ENCODE data around the gene PCNT. TPM values are rescaled to one million over a fixed set of nuclear protein-coding genes. Genes with fewer than 3 reads are reported as not detected.
"Not testable (repeated sequence)": the region's sequence is repeated elsewhere in the genome, so short reads cannot be mapped to it uniquely, and the experiment has no call there.

Gene PCNT
- total RNA-seq, 1 donor from 2014 or later, result 21.0 TPM

DNA sequence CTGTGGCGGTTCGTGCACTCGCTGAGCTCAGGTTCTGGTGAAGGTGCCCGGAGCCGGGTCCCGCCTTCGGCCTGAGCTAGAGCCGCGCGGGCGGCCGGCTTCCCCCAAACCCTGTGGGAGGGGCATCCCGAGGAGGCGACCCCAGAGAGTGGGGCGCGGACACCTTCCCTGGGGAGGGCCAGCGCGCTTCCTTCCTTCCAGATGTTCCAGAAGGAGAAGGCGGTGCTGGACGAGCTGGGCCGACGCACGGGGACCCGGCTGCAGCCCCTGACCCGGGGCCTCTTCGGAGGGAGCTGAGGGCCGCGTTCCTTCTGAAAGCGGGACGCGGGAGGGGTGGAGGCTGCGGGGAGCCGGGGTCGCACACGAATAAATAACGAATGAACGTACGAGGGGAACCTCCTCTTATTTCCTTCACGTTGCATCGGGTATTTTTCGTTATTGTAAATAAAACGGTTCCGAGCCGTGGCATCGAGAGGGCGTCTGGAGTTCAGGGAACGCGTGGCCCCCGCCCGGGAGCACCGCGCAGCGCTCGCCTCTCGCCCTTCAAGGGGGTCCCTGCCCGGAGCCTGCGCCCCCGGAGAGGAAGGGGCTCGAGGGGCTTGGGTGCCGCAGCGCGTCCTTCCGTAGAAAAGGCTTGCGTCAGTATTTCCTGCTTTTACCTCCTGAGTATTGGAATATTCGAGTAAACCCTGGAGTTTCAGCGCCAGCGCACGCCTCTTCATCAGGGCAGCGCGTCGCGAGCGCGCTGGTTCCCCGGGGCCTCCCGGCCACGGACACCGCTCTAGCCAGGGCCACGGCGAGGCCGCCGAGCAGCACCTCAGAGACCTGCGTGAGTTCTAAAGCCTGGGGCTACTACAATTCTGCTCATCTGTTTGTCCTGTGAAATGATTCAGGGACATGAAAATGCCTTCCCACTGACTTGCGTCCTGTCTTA lies 26.4 kb upstream of the PCNT start:
- no peak for DNase-seq (ENCODE audit: low spot score)
- intact Hi-C loops (cut with DNase I), result loop anchor here (1.0 kb wide), 1 partner anchor 11 kb away; the partner anchor contains the start of gene YBEY

DNA sequence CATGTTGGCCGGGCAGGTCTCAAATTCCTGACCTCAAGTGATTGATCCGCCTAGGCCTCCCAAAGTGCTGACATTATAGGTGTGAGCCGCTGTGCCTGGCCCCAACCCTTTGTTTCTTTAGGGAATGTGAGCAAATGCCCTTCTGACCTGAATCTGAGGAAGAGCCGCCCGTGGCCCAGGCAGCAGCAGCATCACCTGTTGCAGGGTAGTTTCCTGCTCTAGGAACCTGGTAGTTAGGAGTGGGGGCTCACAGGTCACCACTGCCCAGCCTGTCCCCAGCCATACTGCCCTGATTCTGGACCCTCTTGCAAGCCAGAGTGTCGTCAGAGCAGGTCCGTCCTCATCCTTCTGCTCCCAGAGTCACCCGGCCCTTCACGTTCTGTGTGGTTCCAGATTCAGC lies 24.8 kb upstream of the PCNT start:
- DNase-seq (ENCODE audit: low spot score), result no peak
- intact Hi-C loops (cut with DNase I), result no loop called here

DNA sequence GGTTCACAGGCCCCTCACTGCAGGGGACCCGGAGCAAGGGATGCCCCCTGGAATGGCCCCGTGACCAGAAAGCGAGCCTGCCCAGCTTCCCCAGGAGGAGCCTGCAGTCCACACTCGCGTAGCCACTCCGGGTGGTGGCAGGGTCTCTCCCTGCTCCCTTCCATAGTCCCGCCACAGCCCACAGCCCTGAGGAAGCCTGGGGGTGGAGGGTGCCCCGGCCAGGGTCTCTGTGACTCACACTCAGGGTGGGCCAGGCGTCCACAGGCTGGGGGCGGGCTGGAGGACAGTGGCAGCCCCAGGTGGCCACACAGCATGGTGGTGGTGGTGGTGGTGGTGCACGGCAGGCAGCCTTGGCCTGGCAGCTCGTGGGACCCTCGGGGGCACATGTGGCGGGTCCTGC lies 22.2 kb upstream of the PCNT start:
- no peak for DNase-seq (ENCODE audit: low spot score)
- intact Hi-C loops (cut with DNase I), result no loop called here

DNA sequence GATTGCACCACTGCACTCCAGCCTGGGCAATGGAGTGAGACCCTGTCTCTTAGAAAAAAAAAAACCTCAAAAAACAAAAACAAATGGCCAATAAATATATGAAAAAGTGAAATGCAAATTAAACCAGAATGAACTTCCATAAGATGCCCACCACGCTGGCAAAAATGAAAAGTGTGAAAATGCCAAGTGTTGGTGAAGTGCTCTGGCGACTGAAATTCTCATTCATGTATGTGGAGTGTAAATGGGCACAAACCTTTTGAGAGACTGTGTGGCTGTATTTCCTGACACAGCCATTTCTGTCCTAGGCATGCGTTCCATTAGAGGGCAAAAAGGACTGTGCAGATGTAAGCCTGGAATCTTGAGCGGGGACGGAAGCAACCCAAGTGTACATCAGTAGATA lies 19.5 kb upstream of the PCNT start:
- intact Hi-C loops (cut with DNase I), result no loop called here
- no peak for DNase-seq (ENCODE audit: low spot score)

DNA sequence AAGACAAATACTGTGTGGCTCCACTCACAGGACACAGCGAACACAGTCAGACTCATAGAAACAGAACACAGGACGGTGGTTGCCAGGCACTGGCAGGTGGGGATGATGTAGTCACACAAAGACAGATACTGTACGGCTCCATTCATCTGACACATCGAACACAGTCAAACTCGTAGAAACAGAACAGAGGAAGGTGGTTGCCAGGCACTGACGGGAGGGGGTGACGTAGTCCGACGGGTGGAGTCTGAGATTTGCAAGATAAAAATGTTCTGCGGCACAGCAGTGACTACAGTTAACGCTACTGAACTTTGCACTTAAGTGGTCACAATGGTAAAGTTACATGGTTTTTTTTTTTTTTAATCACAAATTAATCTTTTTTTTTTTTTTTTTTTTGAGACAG lies 19.0 kb upstream of the PCNT start:
- intact Hi-C loops (cut with DNase I), result no loop called here
- no peak for DNase-seq (ENCODE audit: low spot score)

DNA sequence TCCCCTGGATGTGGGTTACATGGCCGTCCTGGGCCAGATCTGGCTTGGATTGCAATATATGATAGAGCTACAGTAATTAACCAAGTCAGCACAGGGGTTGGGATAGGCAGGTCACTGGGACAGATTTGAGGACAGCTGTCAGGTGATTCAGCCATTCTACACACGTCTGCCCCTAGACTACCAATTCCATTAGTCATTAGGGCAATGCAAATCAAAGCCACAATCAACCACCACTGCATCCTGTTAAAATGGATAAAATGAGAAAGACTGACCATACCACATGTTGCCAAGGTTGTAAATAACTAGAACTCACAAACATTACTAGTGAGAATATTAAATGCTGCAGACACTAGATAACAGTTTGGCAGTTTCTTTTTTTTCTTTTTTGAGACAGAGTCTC lies 16.3 kb upstream of the PCNT start:
- intact Hi-C loops (cut with DNase I), result no loop called here

DNA sequence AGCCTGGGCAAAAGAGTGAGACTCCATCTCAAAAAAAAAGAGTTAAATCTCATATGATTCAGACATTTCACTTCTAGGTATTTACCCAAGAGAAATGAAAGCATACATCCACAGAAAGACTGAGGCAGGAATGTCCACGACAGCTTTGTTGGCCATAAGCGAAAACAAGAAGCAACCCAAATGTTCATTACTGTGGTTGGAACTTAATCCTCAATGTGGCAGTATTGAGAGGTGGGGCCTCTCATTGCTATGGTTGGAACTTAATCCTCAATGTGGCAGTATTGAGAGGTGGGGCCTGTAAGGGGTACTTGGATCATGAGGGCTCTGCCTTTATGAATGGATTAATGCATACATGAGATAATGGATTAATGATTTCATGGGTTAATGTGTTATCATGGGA lies 15.5 kb upstream of the PCNT start:
- no peak for DNase-seq (ENCODE audit: low spot score)
- intact Hi-C loops (cut with DNase I), result no loop called here

More for the DNA sequence above, 16.3 kb upstream of the PCNT start:
- DNase-seq (ENCODE audit: low spot score), result no peak

DNA sequence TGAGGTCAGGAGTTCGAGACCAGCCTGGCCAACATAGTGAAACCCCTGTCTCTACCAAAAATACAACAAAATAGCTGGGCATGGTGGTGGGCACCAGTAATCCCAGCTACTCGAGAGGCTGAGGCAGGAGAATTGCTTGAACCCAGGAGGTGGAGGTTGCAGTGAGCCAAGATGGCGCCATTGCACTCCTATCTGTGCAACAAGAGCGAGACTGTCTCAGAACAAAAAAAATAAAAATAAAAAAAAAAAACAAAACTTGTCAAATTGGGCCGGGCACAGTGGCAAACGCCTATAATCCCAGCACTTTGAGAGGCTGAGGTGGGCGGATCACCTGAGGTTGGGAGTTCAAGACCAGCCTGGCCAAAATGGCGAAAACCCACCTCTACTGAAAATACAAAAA lies 13.7 kb upstream of the PCNT start:
- DNase-seq (ENCODE audit: low spot score); intact Hi-C loops (cut with DNase I): not testable (repeated sequence)

DNA sequence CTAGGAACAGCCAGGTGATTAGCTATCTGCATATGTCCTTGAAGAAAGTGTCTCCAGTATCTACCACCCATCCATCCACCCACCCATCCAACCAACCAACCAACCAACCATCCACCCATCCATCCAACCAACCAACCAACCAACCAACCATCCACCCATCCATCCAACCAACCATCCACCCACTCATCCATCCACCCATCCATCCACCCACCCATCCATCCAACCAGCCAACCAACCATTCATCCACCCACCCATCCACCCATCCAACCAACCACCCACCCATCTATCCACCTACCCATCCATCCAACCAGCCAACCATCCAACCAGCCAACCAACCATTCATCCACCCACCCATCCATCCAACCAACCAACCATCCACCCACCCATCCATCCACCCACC lies 12.4 kb upstream of the PCNT start:
- intact Hi-C loops (cut with DNase I), result no loop called here
- DNase-seq (ENCODE audit: low spot score), result no peak

DNA sequence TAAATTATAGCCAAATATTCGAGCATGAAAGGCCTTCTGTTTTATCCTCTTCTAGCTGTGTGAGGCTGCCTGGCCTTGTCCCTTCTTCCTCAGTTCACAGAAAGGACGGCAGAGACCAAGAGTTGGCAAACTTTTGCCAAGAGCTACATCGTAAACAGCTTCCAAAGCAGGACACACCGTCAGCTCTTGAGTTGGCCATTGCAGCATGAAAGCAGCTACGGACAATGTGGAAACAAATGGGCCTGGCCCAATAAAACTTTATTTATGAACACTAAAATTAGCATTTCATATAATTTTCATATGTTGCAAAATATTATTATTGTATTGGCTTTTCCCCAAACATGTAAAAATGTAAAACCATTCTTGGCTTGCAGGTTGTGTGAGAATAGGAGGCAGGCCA lies 11.0 kb upstream of the PCNT start:
- no peak for DNase-seq (ENCODE audit: low spot score)
- intact Hi-C loops (cut with DNase I), result no loop called here

DNA sequence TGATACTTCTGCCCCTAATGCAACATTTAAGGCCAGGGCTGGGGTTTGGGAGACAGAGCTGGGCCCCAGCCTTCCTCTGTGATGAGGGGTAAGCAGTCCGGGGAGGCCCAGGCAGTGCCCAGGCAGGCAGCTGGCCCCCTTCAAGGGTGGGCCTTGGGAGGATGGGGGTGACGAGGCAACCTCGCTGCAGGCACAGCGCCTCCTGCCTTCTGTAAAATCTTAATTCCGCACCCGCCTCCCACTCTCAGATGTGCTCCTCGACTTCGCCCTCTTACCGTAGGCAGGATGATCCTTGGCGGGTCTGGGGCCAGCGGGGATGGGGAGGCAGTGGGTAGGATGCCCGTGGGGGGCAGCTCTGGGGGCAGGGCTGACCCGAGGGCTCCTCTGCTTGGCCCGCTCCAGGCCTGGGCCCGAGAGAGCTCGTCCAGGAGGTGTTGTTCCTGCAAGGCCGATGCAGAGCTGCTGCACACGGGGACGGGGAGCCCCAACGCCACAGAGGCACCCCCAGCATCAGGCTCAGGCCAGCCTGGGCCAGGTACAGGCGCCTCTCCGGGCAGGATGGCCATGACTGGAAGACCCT lies 9.4 kb upstream of the PCNT start:
- intact Hi-C loops (cut with DNase I), result no loop called here
- no peak for DNase-seq (ENCODE audit: low spot score)

DNA sequence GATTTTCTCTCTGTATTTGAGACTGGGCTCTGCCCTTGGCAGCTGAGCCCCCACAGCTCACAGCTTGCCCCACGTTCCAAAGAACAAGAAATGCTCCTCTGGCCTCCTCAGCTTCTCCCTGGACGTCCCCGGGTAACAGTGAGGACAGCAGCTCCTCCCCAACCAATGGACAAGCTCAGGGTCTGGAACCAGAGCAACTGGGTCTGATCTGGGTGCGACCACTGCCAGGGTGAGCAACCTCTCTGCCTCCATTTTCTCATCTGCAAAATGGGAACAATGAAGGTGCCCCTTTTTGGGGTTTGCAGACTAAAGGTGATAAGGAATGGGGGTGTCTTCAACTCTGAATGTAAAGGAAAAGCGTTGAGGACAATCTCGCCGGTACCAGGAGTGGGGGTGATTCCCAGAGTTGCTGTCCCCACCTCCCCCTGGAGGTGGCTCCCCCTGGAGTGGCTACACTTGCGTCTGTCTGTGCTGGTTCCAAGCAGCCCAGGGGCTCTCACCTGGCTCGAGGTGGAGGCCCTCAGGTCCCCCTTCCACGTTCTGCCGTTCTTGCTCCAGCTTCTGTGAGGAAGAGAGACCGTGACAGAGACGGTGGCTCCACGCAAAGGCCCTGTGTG lies 7.1 kb upstream of the PCNT start:
- no peak for DNase-seq (ENCODE audit: low spot score)
- intact Hi-C loops (cut with DNase I), result no loop called here

DNA sequence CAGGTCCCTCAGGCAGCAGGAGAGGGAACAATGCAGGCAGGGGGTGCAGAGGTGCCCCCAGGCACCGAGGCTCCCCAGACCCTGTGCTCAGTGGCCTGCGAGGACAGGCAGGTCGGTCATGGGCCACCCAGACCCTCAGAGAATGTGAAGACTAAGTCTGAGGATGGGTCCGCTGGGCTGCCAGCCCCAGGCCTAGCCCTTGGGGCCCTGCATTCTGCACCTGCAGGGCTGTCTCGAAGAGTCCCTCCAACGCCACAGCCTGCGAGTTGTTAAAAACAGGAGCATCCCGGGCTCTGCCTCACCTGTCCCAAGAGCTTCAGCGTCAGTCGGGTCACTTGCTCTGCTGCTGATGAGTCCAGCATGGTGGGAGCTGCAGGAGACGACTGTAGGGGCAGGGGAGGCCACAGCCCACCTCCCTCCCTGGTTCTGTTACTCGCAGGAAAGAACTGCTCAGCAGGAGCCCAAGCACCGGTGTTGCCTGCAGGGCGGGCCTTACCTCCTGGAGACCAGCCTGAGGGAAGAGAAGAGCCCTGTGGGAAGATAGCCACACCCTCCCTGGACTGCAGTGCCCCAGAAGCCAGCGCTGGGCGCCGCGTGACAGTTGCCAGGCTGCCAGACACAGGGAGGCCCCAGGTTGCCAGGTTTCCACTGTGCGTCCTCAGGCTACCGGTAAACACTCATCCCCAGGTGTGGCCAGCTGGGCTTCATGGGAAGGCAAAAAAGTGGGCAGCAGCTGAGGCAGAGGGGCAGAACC lies 6.1 kb upstream of the PCNT start:
- no peak for DNase-seq (ENCODE audit: low spot score)
- intact Hi-C loops (cut with DNase I), result no loop called here

DNA sequence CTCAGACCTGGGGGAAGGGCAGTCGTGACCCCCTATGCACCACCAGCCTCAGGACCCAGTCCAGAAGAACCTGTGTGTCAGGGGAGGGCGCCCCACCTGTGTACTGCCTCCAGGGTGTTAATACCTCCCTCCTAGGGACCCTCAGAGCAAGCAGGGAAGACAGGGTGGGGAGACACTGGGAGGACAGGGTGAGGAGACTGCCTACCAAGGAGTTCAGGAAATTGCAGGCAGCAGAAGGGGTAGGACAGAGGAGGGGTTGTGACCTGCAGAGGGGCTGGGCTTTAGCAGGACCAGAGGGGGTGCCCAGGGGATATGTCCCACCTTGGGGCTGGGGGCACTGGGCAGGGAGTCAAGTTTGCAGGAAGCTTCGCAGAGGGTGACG lies 5.5 kb upstream of the PCNT start:
- intact Hi-C loops (cut with DNase I), result no loop called here

DNA sequence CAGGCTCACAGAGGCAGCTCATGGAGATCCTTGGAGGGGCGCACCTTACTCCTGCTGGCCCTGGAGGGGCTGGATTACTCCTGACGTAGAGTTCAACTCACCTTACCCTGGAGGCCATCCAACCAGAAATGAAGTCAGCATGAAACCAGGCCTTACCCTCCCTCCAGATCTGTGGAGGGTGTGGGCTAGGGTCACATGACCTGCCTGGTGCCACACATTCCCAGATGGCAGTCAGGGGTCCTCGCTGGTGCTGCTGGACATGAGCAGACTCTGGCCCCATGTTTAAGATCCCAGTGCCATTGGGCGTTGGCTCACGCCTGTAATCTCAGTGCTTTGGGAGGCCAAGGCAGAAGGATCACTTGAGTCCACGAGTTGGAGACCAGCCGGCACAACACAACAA lies 4.8 kb upstream of the PCNT start:
- DNase-seq (ENCODE audit: low spot score), result no peak
- intact Hi-C loops (cut with DNase I), result no loop called here

More for the DNA sequence above, 5.5 kb upstream of the PCNT start:
- no peak for DNase-seq (ENCODE audit: low spot score)

DNA sequence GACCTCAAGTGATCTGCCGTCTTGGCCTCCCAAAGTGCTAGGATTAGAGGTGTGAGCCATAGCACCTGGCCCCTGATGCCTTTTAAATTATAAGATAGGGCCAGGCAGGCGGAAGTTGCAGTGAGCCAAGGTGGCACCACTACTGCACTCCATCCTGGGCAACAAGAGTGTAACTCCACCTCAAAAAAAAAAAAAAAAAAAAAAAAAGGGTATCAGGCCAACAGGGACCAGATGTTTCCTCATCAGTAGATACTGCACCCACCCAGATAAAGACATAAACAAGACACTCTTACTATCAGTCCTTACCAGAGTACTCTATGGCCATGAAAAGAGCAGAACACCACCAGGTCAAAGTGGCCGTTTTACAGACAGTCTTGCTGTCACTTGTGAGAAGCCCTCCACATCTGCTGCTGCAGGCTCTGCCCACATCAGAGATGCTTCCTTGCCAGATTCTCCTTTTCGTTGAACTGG lies 3.6 kb upstream of the PCNT start:
- no peak for DNase-seq (ENCODE audit: low spot score)
- intact Hi-C loops (cut with DNase I), result loop anchor here (10.0 kb wide), 1 partner anchor 346 kb away; no protein-coding TSS in a partner anchor

DNA sequence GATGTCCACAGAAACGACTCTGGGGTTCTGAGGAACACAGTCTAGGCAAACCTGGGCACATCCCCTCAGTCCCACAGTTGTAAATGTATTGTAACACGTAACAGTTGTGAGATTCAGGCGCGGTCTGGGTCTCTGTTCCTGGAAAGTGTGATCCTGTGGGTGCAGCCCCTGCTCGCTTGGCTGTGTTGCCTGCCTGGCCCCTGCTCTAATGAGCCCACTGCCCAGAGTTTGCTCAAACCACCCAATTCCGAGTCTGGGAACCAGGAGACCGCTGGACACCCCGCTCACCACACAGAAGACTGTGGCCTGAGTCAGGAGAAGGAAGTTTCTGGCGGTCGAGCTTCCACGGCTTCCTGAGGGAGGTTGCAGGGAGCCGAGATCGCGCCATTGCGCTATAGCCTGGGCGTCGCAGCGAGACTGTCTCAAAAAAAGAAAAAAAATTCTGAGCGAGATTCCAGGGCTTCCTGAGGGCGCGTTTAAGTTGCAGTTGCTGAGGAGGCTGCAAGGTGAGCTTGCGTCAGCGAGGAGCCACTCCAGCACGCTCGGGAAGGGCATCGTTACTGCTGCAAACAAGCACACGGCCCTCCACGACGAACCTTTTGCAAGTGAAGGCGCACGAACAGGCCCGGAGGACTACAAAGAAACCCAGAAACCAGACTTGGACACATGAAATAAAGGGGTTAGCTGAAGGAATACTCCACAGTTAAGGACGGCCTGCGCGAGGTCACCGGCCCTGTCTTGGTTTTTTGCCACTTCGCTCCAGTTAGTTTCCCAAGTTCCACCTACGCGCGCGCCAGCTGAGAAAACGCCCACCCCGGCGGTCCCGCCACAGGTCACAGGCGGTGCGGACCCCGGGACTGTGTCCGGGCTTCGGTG lies 1.4 kb upstream of the PCNT start:
- no peak for DNase-seq (ENCODE audit: low spot score)

DNA sequence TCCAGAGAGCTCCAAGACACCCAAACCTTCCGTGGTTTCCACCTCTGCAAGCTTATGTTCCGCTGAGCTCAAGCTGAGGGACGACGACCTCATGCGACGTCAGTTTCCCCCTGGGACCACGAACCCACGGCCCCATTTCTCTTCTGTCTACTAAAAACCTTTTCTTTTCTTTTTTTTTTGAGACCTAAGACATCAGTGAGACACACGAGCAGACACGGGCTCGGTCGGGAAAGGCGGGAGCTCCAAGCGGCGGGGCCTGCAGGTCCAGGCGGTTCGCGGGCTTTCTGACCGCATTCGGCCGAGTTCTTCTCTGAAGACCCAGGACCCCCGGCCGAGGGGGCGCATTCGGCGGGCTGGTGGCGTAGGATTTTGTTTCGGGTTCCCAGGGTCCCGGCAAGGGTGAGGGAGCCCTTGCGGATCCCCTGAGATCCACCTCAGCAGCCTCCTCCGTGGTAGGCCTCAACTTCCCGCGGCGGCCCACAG lies 688 bp upstream of the PCNT start:
- intact Hi-C loops (cut with DNase I), result loop anchor here (10.0 kb wide), 1 partner anchor 348 kb away; no protein-coding TSS in a partner anchor
- no peak for DNase-seq (ENCODE audit: low spot score)

More for the DNA sequence above, 1.4 kb upstream of the PCNT start:
- intact Hi-C loops (cut with DNase I), result loop anchor here (10.0 kb wide), 1 partner anchor 348 kb away; no protein-coding TSS in a partner anchor

Measured in cardiac septum (tissue), 1 donor.